HCT116 (cell line): Measurements from ENCODE around the gene PPDPF.

ENCODE experiments used
- CEBPB ChIP-seq: IDR thresholded peaks from 2 replicates; pipeline ENCODE4 v1.6.1; 2012; ENCODE audit warnings: low read depth
- CTCF ChIP-seq, 3 experiments: fragments of 200-600 bp in 1 of 3; sonication (generic) in 1 of 3; IDR thresholded peaks in 2 of 3; conservative IDR thresholded peaks in 1 of 3; 2 replicates each; pipeline ENCODE4 v1.5.1; 2012 to 2017; ENCODE audit warnings: low read depth in 2 of 3, low read length in 2 of 3, antibody characterized with exemption in 1 of 3, borderline replicate concordance in 1 of 3, control low read depth in 1 of 3, mild to moderate bottlenecking in 1 of 3, mixed read lengths in 1 of 3, mixed run types in 1 of 3, moderate library complexity in 1 of 3; ENCODE audit not compliant: insufficient read depth in 1 of 3
- FOSL1 ChIP-seq: IDR thresholded peaks from 2 replicates; pipeline ENCODE4 v1.6.1; 2012; ENCODE audit warnings: low read depth
- POLR2A ChIP-seq: IDR thresholded peaks from 2 replicates; pipeline ENCODE4 v1.7.0; 2011; ENCODE audit warnings: borderline replicate concordance; ENCODE audit not compliant: insufficient read depth, insufficient read length; ENCODE audit errors: extremely low read depth
- RAD21 ChIP-seq: IDR thresholded peaks from 2 replicates; pipeline ENCODE4 v1.6.1; 2012; ENCODE audit warnings: low read depth, mild to moderate bottlenecking
- SP1 ChIP-seq: IDR thresholded peaks from 2 replicates; pipeline ENCODE4 v1.6.1; 2012; ENCODE audit warnings: low read depth
- SRF ChIP-seq: IDR thresholded peaks from 2 replicates; pipeline ENCODE4 v1.6.1; 2012; ENCODE audit warnings: low read depth
- TCF7L2 ChIP-seq: IDR thresholded peaks from 2 replicates; pipeline ENCODE4 v1.7.0; 2011; ENCODE audit warnings: borderline replicate concordance, inconsistent platforms; ENCODE audit not compliant: insufficient read depth, insufficient read length; ENCODE audit errors: extremely low read depth

GRCh38 chr20:63492518-63492917, 28.0 kb upstream of the PPDPF start:
- TF ChIP-seq CTCF (IDR thresholded peaks at IDR 0.05 in 2 of 3, conservative IDR thresholded peaks at IDR 0.05 in 1 of 3; ENCODE audit: borderline replicate concordance in 1 of 3, insufficient read depth in 1 of 3, low read depth in 2 of 3, low read length in 2 of 3) = no peak
- TF ChIP-seq TCF7L2 = no peak
- TF ChIP-seq POLR2A = no peak
- TF ChIP-seq SRF = no peak
- TF ChIP-seq CEBPB = no peak
- no peak for TF ChIP-seq RAD21
- no peak for TF ChIP-seq FOSL1
- no peak for TF ChIP-seq SP1
